Tibial artery (tissue), 4 donors: ENCODE measurements around the gene LIMK2.

Experiments used
- DNase-seq, 2 donors: peaks; one replicate each; pipeline ENCODE4 v3.0.0-alpha.2; 2019
- H3K27ac ChIP-seq, 2 donors: fragments of 200-600 bp; sonication (generic) in 1 of 2; 1 replicate in 1 of 2; 2 replicates in 1 of 2; pipeline ENCODE4 v1.5.1; 2018 to 2019; ENCODE audit warnings: mild to moderate bottlenecking in 1 of 2
- H3K27me3 ChIP-seq, 2 donors: fragments of 200-600 bp; sonication (generic) in 1 of 2; one replicate each; pipeline versions ENCODE4 v1.5.1 to v1.6.0; 2016 to 2019
- H3K36me3 ChIP-seq, 3 donors: fragments of 200-600 bp; sonication (generic) in 2 of 3; one replicate each; pipeline ENCODE4 v1.5.1; 2016 to 2019; ENCODE audit warnings: mild to moderate bottlenecking in 2 of 3
- H3K4me1 ChIP-seq, 4 donors: fragments of 200-600 bp; sonication (generic) in 2 of 4; 1 replicate in 3 of 4; 2 replicates in 1 of 4; pipeline ENCODE4 v1.5.1; 2016 to 2019
- H3K4me3 ChIP-seq, 2 donors: fragments of 200-600 bp; sonication (generic) in 1 of 2; 1 replicate in 1 of 2; 2 replicates in 1 of 2; pipeline ENCODE4 v1.5.1; 2018 to 2019; ENCODE audit warnings: mild to moderate bottlenecking in 2 of 2
- H3K9me3 ChIP-seq, 3 donors: fragments of 200-600 bp; sonication (generic) in 1 of 3; one replicate each; pipeline ENCODE4 v1.5.1; 2016 to 2019
- intact Hi-C: fragments of 100-400 bp; cut with DNase I; formaldehyde crosslinking; loops from one replicate; pipeline ENCODE4 v1.15.0; 2023; ENCODE audit warnings: low total_unique reads
- TF ChIP-seq, protein P1 (sequence below), 2 experiments: fragments of 200-600 bp in 1 of 2; fragments of 450-650 bp in 1 of 2; IDR thresholded peaks; one replicate each; pipeline ENCODE4 v1.5.1; 2017 to 2019; ENCODE audit warnings: antibody characterized with exemption in 2 of 2, mild to moderate bottlenecking in 1 of 2, moderate library complexity in 1 of 2

LIMK2 gene

DNA sequence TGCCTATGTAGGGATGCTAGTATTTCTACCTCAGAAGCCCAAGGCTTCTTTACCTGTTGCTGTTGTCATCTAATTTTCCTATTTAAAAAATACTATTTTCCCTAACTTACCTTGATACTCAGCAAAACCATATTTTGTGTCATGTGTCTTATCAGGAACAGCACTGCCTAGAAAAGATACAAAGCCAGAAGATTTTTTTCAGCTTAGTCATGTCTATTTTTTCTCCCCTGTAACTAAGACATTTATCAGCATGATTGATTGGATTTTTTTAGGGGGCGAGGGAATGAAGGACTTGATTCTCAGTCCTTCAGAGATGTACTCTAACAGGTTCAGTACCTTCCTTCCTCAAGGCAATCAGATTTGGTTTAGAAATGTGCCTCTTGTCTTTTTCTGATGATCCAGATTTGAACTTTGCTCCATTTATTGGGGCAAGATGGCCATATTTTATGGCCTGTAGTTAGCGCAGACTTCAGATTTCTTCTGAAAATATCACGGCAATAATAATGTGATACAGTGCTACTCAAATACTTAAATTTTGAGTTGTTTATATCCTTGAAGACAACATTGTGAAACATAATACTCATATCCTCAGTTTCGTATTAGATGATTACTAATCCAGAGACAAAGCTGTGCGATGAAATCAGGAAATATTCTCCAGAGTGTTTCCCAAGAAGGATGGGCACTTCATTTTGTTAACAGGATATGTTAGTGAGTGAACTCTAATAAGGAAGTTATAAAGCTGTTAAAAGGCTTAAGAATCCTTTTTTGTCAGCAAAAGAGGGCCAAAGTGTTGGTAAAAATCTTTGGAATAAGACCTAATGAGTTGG, 83.9 kb downstream of the LIMK2 start:
- intact Hi-C loops = loop anchor here (10.0 kb wide), 1 partner anchor 49 kb away; the partner anchor contains the start of gene PATZ1
- TF ChIP-seq, protein P1, sequence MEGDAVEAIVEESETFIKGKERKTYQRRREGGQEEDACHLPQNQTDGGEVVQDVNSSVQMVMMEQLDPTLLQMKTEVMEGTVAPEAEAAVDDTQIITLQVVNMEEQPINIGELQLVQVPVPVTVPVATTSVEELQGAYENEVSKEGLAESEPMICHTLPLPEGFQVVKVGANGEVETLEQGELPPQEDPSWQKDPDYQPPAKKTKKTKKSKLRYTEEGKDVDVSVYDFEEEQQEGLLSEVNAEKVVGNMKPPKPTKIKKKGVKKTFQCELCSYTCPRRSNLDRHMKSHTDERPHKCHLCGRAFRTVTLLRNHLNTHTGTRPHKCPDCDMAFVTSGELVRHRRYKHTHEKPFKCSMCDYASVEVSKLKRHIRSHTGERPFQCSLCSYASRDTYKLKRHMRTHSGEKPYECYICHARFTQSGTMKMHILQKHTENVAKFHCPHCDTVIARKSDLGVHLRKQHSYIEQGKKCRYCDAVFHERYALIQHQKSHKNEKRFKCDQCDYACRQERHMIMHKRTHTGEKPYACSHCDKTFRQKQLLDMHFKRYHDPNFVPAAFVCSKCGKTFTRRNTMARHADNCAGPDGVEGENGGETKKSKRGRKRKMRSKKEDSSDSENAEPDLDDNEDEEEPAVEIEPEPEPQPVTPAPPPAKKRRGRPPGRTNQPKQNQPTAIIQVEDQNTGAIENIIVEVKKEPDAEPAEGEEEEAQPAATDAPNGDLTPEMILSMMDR (IDR thresholded peaks at IDR 0.05) = no peak
- no peaks in the 10 kb centered on the region for H3K36me3 ChIP-seq
- H3K4me3 ChIP-seq = no peak overlapping the region
- peaks cover 0 to 46% (median 19%) of the 10 kb centered on the region in 4 donors for H3K4me1 ChIP-seq
- H3K27me3 ChIP-seq = no peaks in the 10 kb centered on the region
- DNase-seq = no peak
- H3K9me3 ChIP-seq = no peaks in the 10 kb centered on the region
- peak overlapping the region; percentile 48 to 61 for H3K27ac ChIP-seq

DNA sequence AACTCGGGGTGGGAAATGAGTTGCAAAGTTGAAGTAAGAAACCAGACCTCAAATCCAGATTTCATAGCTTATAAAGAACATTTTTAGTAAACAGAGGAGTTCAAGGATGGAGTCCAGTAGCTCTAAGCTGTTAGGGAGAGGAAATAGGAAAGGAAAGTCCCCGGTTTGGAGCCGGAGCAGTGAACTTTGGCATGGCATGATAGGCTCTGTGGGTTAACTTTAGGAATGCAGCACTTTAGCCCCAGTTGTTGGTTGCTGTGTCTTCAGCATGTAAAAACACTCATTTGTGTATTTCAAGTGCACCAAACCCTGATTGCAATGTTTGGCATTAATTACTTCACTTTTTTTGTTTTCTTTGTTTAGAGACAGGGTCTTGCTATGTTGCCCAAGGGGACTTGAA, 88.8 kb downstream of the LIMK2 start:
- H3K27me3 ChIP-seq = no peaks in the 10 kb centered on the region
- H3K9me3 ChIP-seq = no peaks in the 10 kb centered on the region
- intact Hi-C loops = no loop called here
- H3K27ac ChIP-seq = no peak overlapping the region
- H3K4me1 ChIP-seq = peaks cover 0 to 17% (median 3%) of the 10 kb centered on the region in 4 donors
- H3K4me3 ChIP-seq = no peak overlapping the region
- H3K36me3 ChIP-seq = no peaks in the 10 kb centered on the region
- no peak for DNase-seq
- TF ChIP-seq, protein P1 (IDR thresholded peaks at IDR 0.05) = no peak

GRCh38 chr22:31302006-31302405, 89.9 kb downstream of the LIMK2 start:
- TF ChIP-seq, protein P1 (IDR thresholded peaks at IDR 0.05) = no peak
- Histone ChIP-seq H3K9me3 (no peaks in the 10 kb centered on the region), H3K27me3 (no peaks in the 10 kb centered on the region), H3K4me1 (peaks cover 0 to 6% (median 0%) of the 10 kb centered on the region in 4 donors), H3K36me3 (no peaks in the 10 kb centered on the region), H3K4me3 (no peak overlapping the region), H3K27ac (no peak overlapping the region)
- intact Hi-C loops = no loop called here
- no peak for DNase-seq

DNA sequence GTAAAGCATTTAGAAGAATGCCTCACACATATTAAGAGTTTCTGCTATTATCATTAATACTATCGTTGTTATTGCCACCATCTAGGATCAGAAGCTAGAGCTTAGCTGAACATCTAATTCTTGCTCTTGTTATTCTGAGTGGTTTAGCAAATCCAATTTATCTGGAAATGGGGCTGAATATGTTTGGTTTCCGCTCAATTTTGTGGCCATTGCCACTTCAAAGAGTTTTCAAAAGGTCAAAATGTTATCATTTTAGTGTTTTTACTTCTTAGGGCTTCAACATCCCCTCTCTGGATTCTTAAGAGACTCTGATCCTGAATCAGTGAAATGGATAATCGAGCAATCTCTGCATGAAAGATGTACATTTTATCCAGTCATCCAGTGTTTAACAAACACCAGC, 90.4 kb downstream of the LIMK2 start:
- intact Hi-C loops = no loop called here
- no peak for DNase-seq
- no peak overlapping the region for H3K4me3 ChIP-seq
- TF ChIP-seq, protein P1 (IDR thresholded peaks at IDR 0.05) = no peak
- H3K9me3 ChIP-seq = no peaks in the 10 kb centered on the region
- H3K27ac ChIP-seq = no peak overlapping the region
- H3K36me3 ChIP-seq = no peaks in the 10 kb centered on the region
- H3K27me3 ChIP-seq = no peaks in the 10 kb centered on the region
- H3K4me1 ChIP-seq = peaks cover 0 to under 1% (median 0%) of the 10 kb centered on the region in 4 donors

DNA sequence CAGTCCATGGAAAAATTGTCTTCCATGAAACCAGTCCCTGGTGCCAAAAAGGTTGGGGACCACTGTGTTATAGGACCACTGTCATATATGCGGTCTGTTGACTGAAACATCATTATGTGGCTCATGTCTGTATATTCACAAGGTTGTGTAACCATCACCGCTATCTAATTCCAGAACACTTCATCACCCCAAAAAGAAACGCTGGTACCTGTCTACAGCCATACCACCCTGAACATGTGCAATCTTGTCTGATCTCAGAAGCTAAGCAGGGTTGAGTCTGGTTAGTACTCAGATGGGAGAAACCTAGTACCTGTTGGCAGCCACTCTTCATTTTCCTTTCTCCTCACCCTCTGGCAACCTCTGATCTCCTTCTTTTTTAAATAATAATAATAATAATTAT, 93.1 kb downstream of the LIMK2 start:
- no peak overlapping the region for H3K27ac ChIP-seq
- TF ChIP-seq, protein P1 (IDR thresholded peaks at IDR 0.05) = no peak
- intact Hi-C loops = no loop called here
- no peaks in the 10 kb centered on the region for H3K27me3 ChIP-seq
- H3K4me1 ChIP-seq = no peaks in the 10 kb centered on the region
- no peaks in the 10 kb centered on the region for H3K9me3 ChIP-seq
- no peaks in the 10 kb centered on the region for H3K36me3 ChIP-seq
- H3K4me3 ChIP-seq = no peak overlapping the region
- DNase-seq = no peak
